NCI-H345 treated with DMSO at 0.1 percent for 48 hours (cell line): ENCODE data around the gene LCE6A.

Source experiments
- DNase-seq: peaks from one replicate; lab custom pipeline; 2025; ENCODE audit not compliant: unreplicated experiment; lab: John Stamatoyannopoulos, UW

LCE6A gene

DNA sequence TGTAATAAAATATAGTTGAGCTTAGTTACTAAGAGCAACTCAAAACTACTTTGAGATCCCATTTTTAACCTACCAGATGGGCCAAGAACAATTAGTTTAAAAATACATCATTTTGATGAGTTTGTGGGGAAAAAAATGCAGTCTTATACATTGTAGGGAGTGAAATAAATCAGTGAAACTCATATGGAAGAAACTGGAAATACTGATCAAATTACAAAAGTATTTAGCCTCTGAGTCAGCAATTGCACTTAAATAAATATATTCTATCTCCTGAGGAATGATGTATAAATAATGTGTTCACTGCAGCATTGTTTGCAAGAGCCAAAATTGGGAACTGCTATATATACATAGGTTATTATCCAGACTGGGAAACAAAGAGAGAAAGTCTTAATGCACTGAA is 30.8 kb downstream of the LCE6A start:
- no peak for DNase-seq

DNA sequence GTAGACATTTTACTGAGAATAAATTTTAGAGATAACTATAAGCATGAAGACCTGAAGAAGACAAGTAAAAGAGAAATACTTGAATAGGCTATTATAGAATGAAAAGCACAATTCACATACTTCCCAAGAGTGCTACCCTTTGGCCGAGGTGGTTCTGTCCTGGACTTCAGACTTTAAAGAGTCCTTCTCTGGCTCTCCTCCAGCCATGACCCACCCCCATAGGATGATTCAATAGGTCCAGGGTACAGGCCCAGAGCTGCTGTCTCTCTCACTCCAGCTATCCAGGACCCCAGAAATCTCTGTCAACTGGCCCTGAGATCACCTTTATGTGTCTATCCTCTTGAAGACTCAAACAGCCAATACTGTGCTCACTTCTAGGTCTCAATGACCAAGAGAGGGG is 34.2 kb downstream of the LCE6A start:
- no peak for DNase-seq

DNA sequence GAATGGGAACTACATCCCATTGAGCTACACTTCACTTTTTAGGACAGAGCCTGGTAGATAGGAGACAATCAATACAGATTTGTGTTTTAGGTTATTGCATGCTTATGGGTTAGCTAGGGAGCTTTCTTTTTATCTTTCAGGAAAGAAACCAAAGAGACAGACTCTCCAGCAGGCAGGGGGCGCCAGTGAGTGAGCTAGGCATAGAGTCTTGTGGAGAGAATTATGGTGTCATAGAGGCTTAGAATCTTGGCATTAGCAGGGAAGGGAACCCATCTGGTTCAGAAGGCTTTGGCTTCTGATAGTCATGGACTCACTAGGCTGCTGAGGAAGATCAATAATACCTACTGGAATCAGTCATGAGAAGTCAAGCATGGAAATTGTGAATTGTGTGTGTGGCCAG is 35.4 kb downstream of the LCE6A start, which contains the start of gene SMCP:
Gene SMCP, plus strand, starts transcription at position 281 of the 400 bp plus-strand sequence. CDS start 6,101 bp downstream, outside the sequence.
- no peak for DNase-seq

DNA sequence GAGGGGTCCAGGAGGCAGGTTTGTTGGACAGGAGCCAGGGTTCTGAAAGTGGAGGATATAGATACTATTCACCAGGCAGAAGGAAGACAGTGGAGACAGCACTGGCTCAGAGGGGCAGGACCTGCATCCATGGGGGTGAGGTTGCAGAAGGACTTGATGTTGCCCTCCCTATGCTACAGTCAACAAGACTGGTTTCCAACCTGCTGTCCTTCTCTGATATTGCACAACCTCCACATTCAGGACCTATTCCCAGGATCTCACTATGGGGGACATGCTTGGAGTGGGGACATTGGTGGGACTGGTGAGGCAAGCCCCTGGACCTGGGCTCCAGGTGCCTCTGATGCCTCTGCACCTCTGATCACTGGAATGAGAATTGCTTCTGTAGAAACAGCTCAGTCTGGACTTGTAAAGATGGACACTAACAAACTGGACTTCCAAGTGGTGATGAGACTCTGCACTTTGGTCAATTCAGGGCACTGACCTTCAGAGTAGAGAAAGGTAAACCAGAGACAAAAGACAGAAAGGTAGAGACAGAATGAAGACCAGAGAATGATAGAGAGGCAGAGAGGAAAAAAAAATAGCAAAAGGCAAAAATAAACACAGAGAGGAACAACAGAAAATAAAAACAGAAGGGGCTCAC is 37.0 kb downstream of the LCE6A start:
- DNase-seq = no peak

DNA sequence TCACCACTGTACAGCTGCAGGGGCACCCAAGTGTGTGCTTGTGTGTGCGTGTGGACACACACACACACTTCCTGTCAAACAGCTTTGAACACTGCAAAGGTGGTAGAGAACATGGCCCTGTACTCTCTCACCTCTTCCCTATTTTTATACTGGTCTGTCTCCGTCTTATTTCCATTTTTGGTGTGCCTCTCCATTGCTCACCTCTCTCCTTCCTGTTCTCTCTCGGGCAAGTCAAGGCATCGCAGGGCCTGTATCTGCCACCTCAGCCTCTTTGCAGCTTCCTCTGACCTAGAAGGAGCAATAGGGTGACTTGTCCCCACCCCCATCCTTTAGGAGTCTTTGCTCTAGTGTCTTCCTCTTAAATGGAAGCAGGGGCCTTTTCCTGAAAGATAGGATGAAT is 37.7 kb downstream of the LCE6A start:
- DNase-seq = no peak

DNA sequence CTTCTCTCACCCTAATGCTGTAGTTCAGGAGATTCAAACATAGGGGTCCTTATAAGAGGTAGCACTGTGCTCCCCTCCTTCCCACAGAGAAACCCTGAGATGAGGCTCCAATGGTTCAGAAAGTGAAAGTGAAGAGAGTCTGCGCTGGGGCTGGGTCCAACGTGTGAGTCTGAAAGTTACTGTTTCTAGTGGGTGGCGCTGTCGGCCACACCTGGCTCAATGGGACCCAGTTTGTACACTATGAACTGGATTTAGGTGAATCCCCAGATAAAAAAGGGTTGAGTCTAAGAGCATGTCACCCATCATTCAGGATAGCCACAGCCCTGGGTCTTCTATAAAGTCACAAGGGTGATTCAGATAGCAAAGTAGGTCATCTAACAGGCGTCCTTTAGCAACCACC is 38.3 kb downstream of the LCE6A start:
- no peak for DNase-seq

DNA sequence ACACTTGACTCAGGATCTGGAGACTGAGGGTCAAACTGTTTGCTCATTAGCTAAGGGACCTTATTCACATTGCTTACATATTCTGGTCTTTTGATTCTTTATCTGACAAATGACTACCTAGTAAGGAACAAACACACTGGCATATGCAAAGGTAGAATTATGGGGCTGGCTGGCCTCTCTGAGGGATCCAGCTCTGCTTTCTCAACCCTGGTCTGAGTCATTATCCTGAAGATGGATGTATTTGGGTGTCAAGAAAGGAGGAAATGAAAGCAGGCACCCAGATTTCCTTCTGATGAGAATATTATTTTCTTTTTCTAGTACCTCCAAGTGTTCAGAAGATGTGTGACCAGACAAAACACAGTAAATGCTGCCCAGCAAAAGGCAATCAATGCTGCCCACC is 41.4 kb downstream of the LCE6A start:
- DNase-seq = no peak

DNA sequence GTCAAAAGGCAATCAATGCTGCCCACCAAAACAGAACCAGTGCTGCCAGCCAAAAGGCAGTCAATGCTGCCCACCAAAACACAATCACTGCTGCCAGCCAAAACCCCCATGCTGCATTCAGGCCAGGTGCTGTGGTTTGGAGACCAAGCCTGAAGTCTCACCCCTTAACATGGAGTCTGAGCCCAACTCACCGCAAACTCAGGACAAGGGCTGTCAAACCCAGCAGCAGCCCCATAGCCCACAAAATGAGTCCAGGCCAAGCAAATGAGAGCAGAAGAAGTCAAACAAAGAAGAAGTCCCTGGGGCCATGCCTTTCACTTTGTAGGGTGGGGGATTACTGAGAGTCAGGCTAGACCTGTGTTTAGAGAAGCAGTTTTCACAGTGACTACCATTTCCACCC is 41.9 kb downstream of the LCE6A start:
- no peak for DNase-seq

DNA sequence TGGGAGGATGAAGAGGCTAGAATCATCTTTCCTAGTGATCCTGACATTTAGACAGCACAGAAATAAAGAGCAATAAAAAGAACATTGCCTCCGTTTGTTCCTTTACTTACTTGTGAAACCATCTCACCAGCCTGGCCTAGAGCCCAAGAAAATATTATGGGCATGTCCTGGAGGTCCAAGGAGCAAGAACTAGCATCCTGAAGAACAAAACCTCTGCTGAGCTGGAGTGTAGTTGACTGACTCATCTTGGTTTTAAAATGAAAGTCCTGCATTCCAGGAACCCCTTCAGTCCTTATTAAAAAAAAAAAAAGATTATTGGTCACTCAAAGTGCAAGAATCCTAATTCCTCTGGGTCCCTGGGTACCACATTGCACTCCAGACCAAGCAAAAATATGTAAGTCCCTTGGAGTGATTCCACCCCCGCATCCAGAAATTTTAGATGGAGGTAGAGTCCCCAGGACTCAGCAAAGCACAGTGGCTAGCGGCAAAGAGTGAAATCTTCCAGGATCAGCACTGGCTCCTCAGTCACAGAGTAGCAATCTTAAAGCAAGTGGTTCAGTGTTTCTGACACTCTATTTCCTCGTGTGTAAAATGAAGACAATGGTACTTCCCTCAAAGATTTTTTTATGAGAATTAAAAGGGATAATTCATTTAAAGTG is 42.4 kb downstream of the LCE6A start:
- no peak for DNase-seq

DNA sequence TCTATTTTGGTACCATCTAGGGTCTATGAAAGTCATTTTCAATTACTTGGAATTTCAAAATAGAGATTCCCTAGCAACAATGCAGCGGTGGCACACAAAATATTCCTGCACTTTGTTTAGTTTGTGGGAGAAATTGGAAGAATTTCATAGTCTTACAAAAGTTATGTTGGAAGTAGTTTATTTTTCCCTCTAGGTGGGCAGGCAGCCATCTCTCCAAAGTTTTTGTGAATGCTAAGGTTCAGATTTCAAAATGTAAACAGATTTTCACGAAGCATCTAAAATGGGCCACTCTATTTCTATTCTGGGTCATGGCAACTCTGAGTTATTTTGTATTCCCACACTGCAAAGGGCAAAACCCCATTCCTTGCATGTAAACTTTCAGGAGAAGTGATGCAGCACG is 43.4 kb downstream of the LCE6A start:
- DNase-seq = no peak

DNA sequence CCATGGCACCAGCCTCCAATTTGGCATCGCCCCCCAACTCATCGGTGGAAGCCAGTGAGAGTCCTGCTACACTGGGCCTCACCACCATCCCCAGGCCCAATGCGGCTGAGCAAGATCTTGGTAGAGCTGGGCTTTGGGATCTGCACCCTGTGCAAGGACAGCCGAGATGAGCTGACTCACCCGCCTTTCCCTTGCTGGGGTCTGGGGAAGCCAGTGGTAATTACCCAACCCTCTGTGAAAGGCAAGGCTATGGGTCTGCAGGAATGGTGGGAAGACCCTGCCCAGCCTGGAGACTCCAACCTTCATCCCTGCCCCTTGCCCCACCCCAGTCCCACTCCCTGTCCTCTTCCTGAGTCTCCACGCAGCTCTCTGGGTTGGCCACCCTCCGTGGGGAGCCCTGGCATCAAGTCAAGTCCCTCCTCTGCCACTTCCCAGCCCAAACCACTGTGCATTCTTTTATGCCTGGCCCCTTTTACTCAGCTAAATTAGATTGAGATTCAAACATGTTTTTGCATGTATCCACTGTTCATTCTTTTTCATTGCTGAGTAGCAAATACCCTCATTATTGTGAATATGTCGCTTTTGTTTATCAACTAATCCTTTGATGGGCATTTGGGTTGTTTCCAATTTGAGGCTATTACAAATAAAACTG is 44.2 kb downstream of the LCE6A start:
- DNase-seq = no peak

DNA sequence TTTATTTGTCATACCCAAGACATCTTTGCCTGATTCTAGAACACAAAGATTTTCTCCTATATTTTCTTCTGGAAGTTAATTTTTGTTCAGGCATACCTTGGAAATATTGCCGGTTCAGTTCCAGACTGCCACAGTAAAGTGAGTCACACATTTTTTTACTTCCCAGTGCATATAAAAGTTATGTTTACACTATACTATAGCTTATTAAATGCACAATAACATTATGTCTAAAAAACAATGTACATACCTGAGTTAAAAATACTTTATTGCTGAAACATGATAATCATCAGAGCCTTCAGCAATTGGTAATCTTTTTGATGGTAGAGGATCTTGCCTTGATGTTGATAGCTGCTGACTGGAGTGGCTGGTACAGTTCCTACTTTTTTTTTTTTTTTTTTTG is 45.5 kb downstream of the LCE6A start:
- no peak for DNase-seq
